HEK293 (cell line): Measurements from ENCODE around the gene DCTN2.

ENCODE experiments used
- FEZF1 ChIP-seq: fragments of 450-650 bp; formaldehyde crosslinking; IDR thresholded peaks from 2 replicates; pipeline ENCODE4 v1.5.1; 2016; ENCODE audit warnings: missing biosample characterization, missing genetic modification characterization
- GFI1B ChIP-seq: fragments of 450-650 bp; formaldehyde crosslinking; IDR thresholded peaks from 2 replicates; pipeline ENCODE4 v1.5.1; 2016; ENCODE audit warnings: missing biosample characterization, missing genetic modification characterization
- GLIS1 ChIP-seq: fragments of 450-650 bp; formaldehyde crosslinking; IDR thresholded peaks from 2 replicates; pipeline ENCODE4 v1.5.1; 2016; ENCODE audit warnings: missing biosample characterization, missing genetic modification characterization
- GLIS2 ChIP-seq: fragments of 450-650 bp; formaldehyde crosslinking; IDR thresholded peaks from 2 replicates; pipeline ENCODE4 v1.5.1; 2016; ENCODE audit warnings: missing biosample characterization, missing genetic modification characterization
- KLF8 ChIP-seq: fragments of 450-650 bp; formaldehyde crosslinking; IDR thresholded peaks from 2 replicates; pipeline ENCODE4 v1.5.1; 2016; ENCODE audit warnings: missing biosample characterization, missing genetic modification characterization
- MEIS1 ChIP-seq: sonication (generic); formaldehyde crosslinking; IDR thresholded peaks from 2 replicates; pipeline ENCODE4 v1.8.1; 2022; ENCODE audit warnings: missing genetic modification reagents, mild to moderate bottlenecking, borderline replicate concordance
- ZBTB21 ChIP-seq: fragments of 450-650 bp; formaldehyde crosslinking; IDR thresholded peaks from 2 replicates; pipeline ENCODE4 v1.5.1; 2017; ENCODE audit warnings: missing biosample characterization, missing genetic modification characterization
- ZBTB44 ChIP-seq: fragments of 450-650 bp; IDR thresholded peaks from 2 replicates; pipeline ENCODE4 v1.5.1; 2018; ENCODE audit warnings: missing biosample characterization, mild to moderate bottlenecking, missing genetic modification characterization
- ZBTB8A ChIP-seq: fragments of 450-650 bp; formaldehyde crosslinking; IDR thresholded peaks from 2 replicates; pipeline ENCODE4 v1.5.1; 2016; ENCODE audit warnings: missing biosample characterization, missing genetic modification characterization
- ZNF140 ChIP-seq: fragments of 450-650 bp; formaldehyde crosslinking; IDR thresholded peaks from 2 replicates; pipeline ENCODE4 v1.5.1; 2016; ENCODE audit warnings: missing biosample characterization, missing genetic modification characterization
- ZNF148 ChIP-seq: fragments of 450-650 bp; formaldehyde crosslinking; IDR thresholded peaks from 2 replicates; pipeline ENCODE4 v1.5.0; 2017; ENCODE audit warnings: missing biosample characterization, missing genetic modification characterization, borderline replicate concordance
- ZNF175 ChIP-seq: fragments of 450-650 bp; formaldehyde crosslinking; IDR thresholded peaks from 2 replicates; pipeline ENCODE4 v1.5.1; 2016; ENCODE audit warnings: missing biosample characterization, missing genetic modification characterization
- ZNF239 ChIP-seq: fragments of 450-650 bp; formaldehyde crosslinking; IDR thresholded peaks from 2 replicates; pipeline ENCODE4 v1.5.1; 2016; ENCODE audit warnings: missing biosample characterization, missing genetic modification characterization
- ZNF24 ChIP-seq: fragments of 450-650 bp; formaldehyde crosslinking; IDR thresholded peaks from 2 replicates; pipeline ENCODE4 v1.5.1; 2016; ENCODE audit warnings: missing biosample characterization, missing genetic modification characterization
- ZNF274 ChIP-seq, 2 experiments: fragments of 200-500 bp in 1 of 2; fragments of 450-650 bp in 1 of 2; sonication (Bioruptor generic) in 1 of 2; formaldehyde crosslinking in 1 of 2; IDR thresholded peaks; 2 replicates each; pipeline versions ENCODE4 v1.5.1 to v1.6.1; 2014 to 2016; ENCODE audit warnings: borderline replicate concordance in 1 of 2, inconsistent platforms in 1 of 2, low read length in 1 of 2, missing biosample characterization in 1 of 2, missing genetic modification characterization in 1 of 2
- ZNF341 ChIP-seq: fragments of 450-650 bp; formaldehyde crosslinking; IDR thresholded peaks from 2 replicates; pipeline ENCODE4; 2016; ENCODE audit warnings: low read depth, missing biosample characterization, missing genetic modification characterization
- ZNF423 ChIP-seq: fragments of 450-650 bp; formaldehyde crosslinking; IDR thresholded peaks from 2 replicates; pipeline ENCODE4 v1.5.1; 2016; ENCODE audit warnings: missing biosample characterization, missing genetic modification characterization
- ZNF426 ChIP-seq: fragments of 450-650 bp; formaldehyde crosslinking; IDR thresholded peaks from 2 replicates; pipeline ENCODE4 v1.5.1; 2017; ENCODE audit warnings: missing biosample characterization, missing genetic modification characterization, mild to moderate bottlenecking, inconsistent platforms, moderate library complexity
- ZNF473 ChIP-seq: fragments of 450-650 bp; formaldehyde crosslinking; IDR thresholded peaks from 2 replicates; pipeline ENCODE4 v1.5.1; 2017; ENCODE audit warnings: missing biosample characterization, missing genetic modification characterization
- ZNF48 ChIP-seq: fragments of 450-650 bp; formaldehyde crosslinking; IDR thresholded peaks from 2 replicates; pipeline ENCODE4 v1.5.1; 2016; ENCODE audit warnings: missing biosample characterization, missing genetic modification characterization
- ZNF560 ChIP-seq: fragments of 450-650 bp; formaldehyde crosslinking; IDR thresholded peaks from 2 replicates; pipeline ENCODE4 v1.5.1; 2017; ENCODE audit warnings: missing biosample characterization, missing genetic modification characterization, borderline replicate concordance
- ZNF624 ChIP-seq: fragments of 450-650 bp; formaldehyde crosslinking; IDR thresholded peaks from 2 replicates; pipeline ENCODE4 v1.5.1; 2017; ENCODE audit warnings: missing biosample characterization, missing genetic modification characterization
- ZNF658 ChIP-seq: fragments of 450-650 bp; formaldehyde crosslinking; IDR thresholded peaks from 2 replicates; pipeline ENCODE4; 2016; ENCODE audit warnings: missing biosample characterization, missing genetic modification characterization
- ZNF707 ChIP-seq: fragments of 450-650 bp; formaldehyde crosslinking; IDR thresholded peaks from 2 replicates; pipeline ENCODE4 v1.5.1; 2016; ENCODE audit warnings: missing biosample characterization, missing genetic modification characterization
- ZNF776 ChIP-seq: fragments of 450-650 bp; formaldehyde crosslinking; IDR thresholded peaks from 2 replicates; pipeline ENCODE4 v1.5.0; 2017; ENCODE audit warnings: missing biosample characterization, missing genetic modification characterization, borderline replicate concordance
- ZNF843 ChIP-seq: fragments of 450-650 bp; formaldehyde crosslinking; IDR thresholded peaks from 2 replicates; pipeline ENCODE4 v1.5.1; 2016; ENCODE audit warnings: missing biosample characterization, missing genetic modification characterization
- ZSCAN16 ChIP-seq: fragments of 450-650 bp; formaldehyde crosslinking; IDR thresholded peaks from 2 replicates; pipeline ENCODE4 v1.5.1; 2016; ENCODE audit warnings: missing biosample characterization, missing genetic modification characterization
- TF ChIP-seq, protein P1 (sequence below): fragments of 450-650 bp; formaldehyde crosslinking; IDR thresholded peaks from 2 replicates; pipeline ENCODE4 v1.5.1; 2016; ENCODE audit warnings: missing biosample characterization, missing genetic modification characterization
- TF ChIP-seq, protein P2 (sequence below): fragments of 450-650 bp; IDR thresholded peaks from 2 replicates; pipeline ENCODE4 v1.5.1; 2018; ENCODE audit warnings: missing biosample characterization, missing genetic modification characterization
- TF ChIP-seq, protein P3 (sequence below): fragments of 450-650 bp; formaldehyde crosslinking; IDR thresholded peaks from 2 replicates; pipeline ENCODE4 v1.5.1; 2016; ENCODE audit warnings: missing biosample characterization, missing genetic modification characterization, low read depth

The DCTN2 gene

DNA sequence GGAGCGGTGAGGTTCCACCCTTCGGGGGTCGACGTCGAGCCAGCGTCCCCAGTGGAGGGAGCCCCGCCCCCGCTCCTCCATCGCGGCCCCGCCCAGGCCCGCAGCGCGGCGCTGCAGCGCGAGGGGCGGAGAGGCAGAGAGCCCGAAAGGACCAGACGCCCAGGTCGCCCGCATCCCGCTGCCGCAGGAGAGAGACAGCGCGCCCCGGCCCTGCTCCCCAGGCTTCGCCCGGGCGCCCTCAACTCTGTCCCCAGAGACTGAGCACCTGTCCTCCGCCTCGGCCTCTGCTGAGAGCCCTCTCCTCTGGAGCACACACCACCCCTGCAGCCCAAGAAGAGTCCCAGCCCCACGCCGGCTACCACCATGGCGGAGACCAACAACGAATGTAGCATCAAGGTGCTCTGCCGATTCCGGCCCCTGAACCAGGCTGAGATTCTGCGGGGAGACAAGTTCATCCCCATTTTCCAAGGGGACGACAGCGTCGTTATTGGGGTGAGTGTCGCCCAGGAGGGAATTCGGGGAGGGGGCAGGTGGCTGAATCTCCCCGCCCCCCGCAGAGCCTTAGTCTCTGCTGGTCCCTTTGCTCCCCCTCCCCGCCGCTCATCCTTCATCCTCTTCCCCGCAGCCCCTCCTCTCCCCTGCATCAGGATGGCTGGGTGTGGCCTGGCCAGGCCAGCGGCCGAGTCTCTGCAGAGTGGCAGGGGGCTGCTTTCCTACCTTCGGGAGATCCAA, 3.1 kb upstream of the DCTN2 start, which contains the start of gene KIF5A (continued):
- TF ChIP-seq ZBTB44, result no peak
- TF ChIP-seq ZNF274 (IDR thresholded peaks at IDR 0.05; ENCODE audit: low read length), result no peak
- no peak for TF ChIP-seq ZNF274 (tag by site-specific recombination; IDR thresholded peaks at IDR 0.05; ENCODE audit: borderline replicate concordance)
- peak; percentile 89 for TF ChIP-seq GLIS2 (tag by site-specific recombination)
- TF ChIP-seq ZNF175 (tag by site-specific recombination), result no peak
- TF ChIP-seq ZNF624 (tag by site-specific recombination), result no peak
- peak; percentile 44 for TF ChIP-seq GLIS1 (tag by site-specific recombination)
- TF ChIP-seq ZNF140, result no peak
- TF ChIP-seq ZNF423, result no peak
- TF ChIP-seq ZNF658, result no peak
- no peak for TF ChIP-seq ZNF24
- TF ChIP-seq, protein P1, sequence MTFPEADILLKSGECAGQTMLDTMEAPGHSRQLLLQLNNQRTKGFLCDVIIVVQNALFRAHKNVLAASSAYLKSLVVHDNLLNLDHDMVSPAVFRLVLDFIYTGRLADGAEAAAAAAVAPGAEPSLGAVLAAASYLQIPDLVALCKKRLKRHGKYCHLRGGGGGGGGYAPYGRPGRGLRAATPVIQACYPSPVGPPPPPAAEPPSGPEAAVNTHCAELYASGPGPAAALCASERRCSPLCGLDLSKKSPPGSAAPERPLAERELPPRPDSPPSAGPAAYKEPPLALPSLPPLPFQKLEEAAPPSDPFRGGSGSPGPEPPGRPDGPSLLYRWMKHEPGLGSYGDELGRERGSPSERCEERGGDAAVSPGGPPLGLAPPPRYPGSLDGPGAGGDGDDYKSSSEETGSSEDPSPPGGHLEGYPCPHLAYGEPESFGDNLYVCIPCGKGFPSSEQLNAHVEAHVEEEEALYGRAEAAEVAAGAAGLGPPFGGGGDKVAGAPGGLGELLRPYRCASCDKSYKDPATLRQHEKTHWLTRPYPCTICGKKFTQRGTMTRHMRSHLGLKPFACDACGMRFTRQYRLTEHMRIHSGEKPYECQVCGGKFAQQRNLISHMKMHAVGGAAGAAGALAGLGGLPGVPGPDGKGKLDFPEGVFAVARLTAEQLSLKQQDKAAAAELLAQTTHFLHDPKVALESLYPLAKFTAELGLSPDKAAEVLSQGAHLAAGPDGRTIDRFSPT (tag by site-specific recombination), result no peak
- peak; percentile 97 for TF ChIP-seq ZBTB8A
- TF ChIP-seq ZNF48 (tag by site-specific recombination), result no peak
- no peak for TF ChIP-seq ZNF426 (tag by site-specific recombination)
- no peak for TF ChIP-seq ZBTB21 (tag by site-specific recombination)
- TF ChIP-seq GFI1B, result no peak
- TF ChIP-seq MEIS1 (CRISPR knock-in tag), result no peak
- TF ChIP-seq, protein P2, sequence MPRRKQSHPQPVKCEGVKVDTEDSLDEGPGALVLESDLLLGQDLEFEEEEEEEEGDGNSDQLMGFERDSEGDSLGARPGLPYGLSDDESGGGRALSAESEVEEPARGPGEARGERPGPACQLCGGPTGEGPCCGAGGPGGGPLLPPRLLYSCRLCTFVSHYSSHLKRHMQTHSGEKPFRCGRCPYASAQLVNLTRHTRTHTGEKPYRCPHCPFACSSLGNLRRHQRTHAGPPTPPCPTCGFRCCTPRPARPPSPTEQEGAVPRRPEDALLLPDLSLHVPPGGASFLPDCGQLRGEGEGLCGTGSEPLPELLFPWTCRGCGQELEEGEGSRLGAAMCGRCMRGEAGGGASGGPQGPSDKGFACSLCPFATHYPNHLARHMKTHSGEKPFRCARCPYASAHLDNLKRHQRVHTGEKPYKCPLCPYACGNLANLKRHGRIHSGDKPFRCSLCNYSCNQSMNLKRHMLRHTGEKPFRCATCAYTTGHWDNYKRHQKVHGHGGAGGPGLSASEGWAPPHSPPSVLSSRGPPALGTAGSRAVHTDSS (tag by site-specific recombination), result peak; percentile 28; the same call in 1 of the 2 replicates
- TF ChIP-seq FEZF1 (tag by site-specific recombination), result no peak
- TF ChIP-seq ZNF776 (tag by site-specific recombination), result no peak
- no peak for TF ChIP-seq ZSCAN16 (tag by site-specific recombination)
- peak; percentile 61; the same call in 1 of the 2 replicates for TF ChIP-seq KLF8
- no peak for TF ChIP-seq ZNF843 (tag by site-specific recombination)
- no peak for TF ChIP-seq ZNF473 (tag by site-specific recombination)
- TF ChIP-seq, protein P3, sequence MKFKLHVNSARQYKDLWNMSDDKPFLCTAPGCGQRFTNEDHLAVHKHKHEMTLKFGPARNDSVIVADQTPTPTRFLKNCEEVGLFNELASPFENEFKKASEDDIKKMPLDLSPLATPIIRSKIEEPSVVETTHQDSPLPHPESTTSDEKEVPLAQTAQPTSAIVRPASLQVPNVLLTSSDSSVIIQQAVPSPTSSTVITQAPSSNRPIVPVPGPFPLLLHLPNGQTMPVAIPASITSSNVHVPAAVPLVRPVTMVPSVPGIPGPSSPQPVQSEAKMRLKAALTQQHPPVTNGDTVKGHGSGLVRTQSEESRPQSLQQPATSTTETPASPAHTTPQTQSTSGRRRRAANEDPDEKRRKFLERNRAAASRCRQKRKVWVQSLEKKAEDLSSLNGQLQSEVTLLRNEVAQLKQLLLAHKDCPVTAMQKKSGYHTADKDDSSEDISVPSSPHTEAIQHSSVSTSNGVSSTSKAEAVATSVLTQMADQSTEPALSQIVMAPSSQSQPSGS (tag by site-specific recombination), result no peak
- TF ChIP-seq ZNF560 (tag by site-specific recombination), result no peak
- TF ChIP-seq ZNF341 (tag by site-specific recombination), result peak; percentile 69
- TF ChIP-seq ZNF707, result no peak
- TF ChIP-seq ZNF239 (tag by site-specific recombination), result no peak
- TF ChIP-seq ZNF148 (tag by site-specific recombination), result no peak
